OCI-LY3 (cell line): ENCODE measurements around the gene PITPNM1.
A peak's percentile ranks its signal among the peaks of the same experiment; 100 is the strongest.

Source experiments
- H2AFZ ChIP-seq: fragments of 200-600, 300-600 bp; shearing (Covaris generic); 2 replicates; pipeline ENCODE4 v1.6.0; 2014; ENCODE audit warnings: antibody characterized with exemption, low read depth, low read length
- H3K27ac ChIP-seq: fragments of 200-600, 300-600 bp; sonication (generic); 2 replicates; pipeline ENCODE4 v1.5.1; 2014; ENCODE audit warnings: mild to moderate bottlenecking, low read length, moderate library complexity, mixed read lengths
- H3K27me3 ChIP-seq: fragments of 200-600, 300-600 bp; sonication (generic); 2 replicates; pipeline ENCODE4 v1.6.1; 2014; ENCODE audit warnings: low read depth, low read length, mixed read lengths
- H3K36me3 ChIP-seq: fragments of 200-600, 300-600 bp; sonication (generic); replicated peaks from 2 replicates; pipeline ENCODE3; 2014; ENCODE audit warnings: low read depth, low read length, mixed read lengths
- H3K4me1 ChIP-seq: fragments of 300-600, 200-600 bp; sonication (generic); 2 replicates; pipeline ENCODE4 v1.6.1; 2014; ENCODE audit warnings: low read length, mixed read lengths
- H3K4me2 ChIP-seq: fragments of 200-600, 300-600 bp; sonication (generic); 2 replicates; pipeline ENCODE4 v1.6.1; 2014; ENCODE audit warnings: low read length, mixed read lengths
- H3K4me3 ChIP-seq: fragments of 300-600, 200-600 bp; sonication (generic); 2 replicates; pipeline ENCODE4 v1.5.1; 2014; ENCODE audit warnings: antibody characterized with exemption, mild to moderate bottlenecking, low read length, moderate library complexity
- H3K79me2 ChIP-seq: fragments of 300-600, 200-600 bp; shearing (Covaris generic); 2 replicates; pipeline ENCODE4 v1.6.1; 2014; ENCODE audit warnings: mild to moderate bottlenecking, low read length, mixed read lengths
- H3K9ac ChIP-seq: fragments of 300-600, 200-600 bp; shearing (Covaris generic); 2 replicates; pipeline ENCODE4 v1.6.0; 2014; ENCODE audit warnings: mild to moderate bottlenecking, low read length, moderate library complexity
- H3K9me3 ChIP-seq: fragments of 200-600, 300-600 bp; shearing (Covaris generic); 2 replicates; pipeline ENCODE4 v1.6.1; 2014; ENCODE audit warnings: low read length, mixed read lengths; ENCODE audit not compliant: insufficient read depth
- H4K20me1 ChIP-seq: fragments of 200-600, 300-600 bp; sonication (generic); 2 replicates; pipeline ENCODE4 v1.6.1; 2016; ENCODE audit warnings: low read length, mixed read lengths; ENCODE audit not compliant: insufficient read depth
- EZH2phosphoT487 ChIP-seq: fragments of 200-600 bp; shearing (Covaris generic); IDR thresholded peaks from 2 replicates; pipeline ENCODE4 v1.6.1; 2018; ENCODE audit warnings: antibody characterized with exemption, mixed run types, low read depth
- TF ChIP-seq, protein P1 (sequence below): fragments of 200-600, 300-600 bp; sonication (generic); IDR thresholded peaks from 2 replicates; pipeline ENCODE4 v1.5.1; 2014; ENCODE audit warnings: antibody characterized with exemption, low read length, low read depth

PITPNM1 gene

DNA sequence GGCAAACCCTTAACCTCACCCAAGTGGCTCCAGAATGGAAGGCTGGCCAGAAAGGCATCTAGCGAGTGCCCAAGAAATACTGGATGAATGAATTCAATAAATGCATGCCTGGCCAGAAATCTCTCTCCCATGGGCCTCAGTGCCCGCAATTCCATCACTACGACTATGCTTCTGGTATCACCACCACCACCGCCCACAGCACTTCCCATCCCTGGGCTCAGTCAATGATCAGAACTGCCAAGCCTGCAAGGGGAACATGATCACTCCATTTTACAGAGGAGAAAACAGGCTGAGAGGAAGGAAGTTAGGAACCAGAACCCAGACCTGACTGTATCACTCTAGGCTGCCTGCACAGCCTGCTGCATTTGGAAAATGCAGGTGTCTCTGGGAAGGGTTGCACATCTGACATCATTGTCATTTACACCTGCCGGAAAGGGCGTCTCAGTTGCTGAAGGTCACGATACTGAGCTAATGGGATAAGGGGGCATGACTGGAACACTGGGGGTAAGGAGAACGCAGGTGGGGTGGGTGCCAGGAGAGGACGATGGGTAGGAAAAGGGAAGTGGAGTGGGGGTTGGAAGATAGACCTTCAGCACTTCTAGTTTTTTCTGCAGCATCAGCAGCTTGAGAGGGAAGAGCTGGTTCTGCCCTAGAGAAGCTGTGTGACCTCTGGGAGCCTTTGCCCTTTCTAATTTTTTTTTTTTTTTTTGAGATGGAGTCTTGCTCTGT lies 55.9 kb downstream of the PITPNM1 start:
- no peak overlapping the region for H2AFZ ChIP-seq
- no peaks in the 10 kb centered on the region for H4K20me1 ChIP-seq
- H3K4me3 ChIP-seq = no peak overlapping the region
- 0 out of 2 replicates have a peak, but pooled peaks cover 2% of the 10 kb centered on the region for H3K27me3 ChIP-seq
- H3K36me3 ChIP-seq = no peaks in the 10 kb centered on the region
- peaks cover 35% of the 10 kb centered on the region for H3K4me1 ChIP-seq
- H3K4me2 ChIP-seq = no peak overlapping the region
- no peak overlapping the region for H3K27ac ChIP-seq
- TF ChIP-seq EZH2phosphoT487 = no peak
- TF ChIP-seq, protein P1, sequence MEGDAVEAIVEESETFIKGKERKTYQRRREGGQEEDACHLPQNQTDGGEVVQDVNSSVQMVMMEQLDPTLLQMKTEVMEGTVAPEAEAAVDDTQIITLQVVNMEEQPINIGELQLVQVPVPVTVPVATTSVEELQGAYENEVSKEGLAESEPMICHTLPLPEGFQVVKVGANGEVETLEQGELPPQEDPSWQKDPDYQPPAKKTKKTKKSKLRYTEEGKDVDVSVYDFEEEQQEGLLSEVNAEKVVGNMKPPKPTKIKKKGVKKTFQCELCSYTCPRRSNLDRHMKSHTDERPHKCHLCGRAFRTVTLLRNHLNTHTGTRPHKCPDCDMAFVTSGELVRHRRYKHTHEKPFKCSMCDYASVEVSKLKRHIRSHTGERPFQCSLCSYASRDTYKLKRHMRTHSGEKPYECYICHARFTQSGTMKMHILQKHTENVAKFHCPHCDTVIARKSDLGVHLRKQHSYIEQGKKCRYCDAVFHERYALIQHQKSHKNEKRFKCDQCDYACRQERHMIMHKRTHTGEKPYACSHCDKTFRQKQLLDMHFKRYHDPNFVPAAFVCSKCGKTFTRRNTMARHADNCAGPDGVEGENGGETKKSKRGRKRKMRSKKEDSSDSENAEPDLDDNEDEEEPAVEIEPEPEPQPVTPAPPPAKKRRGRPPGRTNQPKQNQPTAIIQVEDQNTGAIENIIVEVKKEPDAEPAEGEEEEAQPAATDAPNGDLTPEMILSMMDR = no peak
- H3K9me3 ChIP-seq = no peaks in the 10 kb centered on the region
- no peaks in the 10 kb centered on the region for H3K79me2 ChIP-seq
- H3K9ac ChIP-seq = no peak overlapping the region

DNA sequence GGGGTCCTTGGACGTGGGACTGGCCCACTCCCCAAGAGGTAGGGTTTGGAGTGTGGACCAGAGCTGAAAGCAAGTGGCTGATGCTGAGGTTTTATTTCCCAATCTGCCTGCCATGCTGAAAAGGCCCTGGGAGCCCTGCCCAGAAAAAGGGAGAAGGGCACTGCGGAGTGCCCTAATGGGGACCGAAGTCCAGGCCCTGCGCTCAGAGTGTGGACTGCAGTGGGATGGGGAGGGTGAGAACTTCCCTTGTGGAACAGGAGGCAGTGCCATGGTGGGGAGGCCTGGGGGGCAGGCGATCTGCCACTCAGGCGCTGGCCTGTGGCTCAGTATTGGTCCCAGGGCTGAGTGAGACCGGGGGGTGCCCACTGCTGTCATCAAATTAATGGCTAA lies 56.9 kb downstream of the PITPNM1 start:
- H4K20me1 ChIP-seq = no peaks in the 10 kb centered on the region
- no peak overlapping the region for H3K9ac ChIP-seq
- H3K4me1 ChIP-seq = peaks cover 39% of the 10 kb centered on the region
- TF ChIP-seq, protein P1 = no peak
- TF ChIP-seq EZH2phosphoT487 = no peak
- H3K79me2 ChIP-seq = no peaks in the 10 kb centered on the region
- H3K27me3 ChIP-seq = 0 out of 2 replicates have a peak, but pooled peaks cover 2% of the 10 kb centered on the region
- no peak overlapping the region for H3K27ac ChIP-seq
- no peak overlapping the region for H3K4me2 ChIP-seq
- no peaks in the 10 kb centered on the region for H3K9me3 ChIP-seq
- no peak overlapping the region for H3K4me3 ChIP-seq
- H3K36me3 ChIP-seq = no peaks in the 10 kb centered on the region
- no peak overlapping the region for H2AFZ ChIP-seq

DNA sequence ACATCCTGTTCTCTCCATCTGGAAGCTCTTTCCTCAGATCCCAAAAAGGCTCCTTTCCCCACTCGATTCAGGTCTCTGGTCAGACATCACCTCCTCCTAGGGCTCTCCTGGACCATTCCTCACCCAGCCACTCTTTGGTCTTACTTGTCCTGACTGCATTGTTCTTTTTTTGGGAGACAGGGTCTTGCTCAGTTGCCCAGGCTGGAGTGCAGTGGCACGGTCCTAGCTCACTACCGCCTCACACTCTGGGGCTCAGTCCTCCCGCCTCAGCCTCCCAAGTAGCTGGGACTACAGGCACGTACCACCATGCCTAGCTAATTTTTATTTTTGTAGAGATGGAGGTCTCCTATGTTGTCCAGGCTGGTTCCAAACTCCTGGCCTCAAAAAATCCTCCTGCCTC lies 59.6 kb downstream of the PITPNM1 start:
- TF ChIP-seq, protein P1 = no peak
- no peak for TF ChIP-seq EZH2phosphoT487
- peak overlapping the region; percentile 67 for H3K4me2 ChIP-seq
- no peak overlapping the region for H3K27ac ChIP-seq
- H3K4me3 ChIP-seq = 0 out of 2 replicates have a peak overlapping the region, but pooled peaks have one; percentile 76
- no peaks in the 10 kb centered on the region for H3K79me2 ChIP-seq
- peaks cover 44% of the 10 kb centered on the region for H3K4me1 ChIP-seq
- no peak overlapping the region for H2AFZ ChIP-seq
- H4K20me1 ChIP-seq = no peaks in the 10 kb centered on the region
- H3K9me3 ChIP-seq = no peaks in the 10 kb centered on the region
- H3K36me3 ChIP-seq = no peaks in the 10 kb centered on the region
- H3K27me3 ChIP-seq = 0 out of 2 replicates have a peak, but pooled peaks cover 2% of the 10 kb centered on the region
- H3K9ac ChIP-seq = no peak overlapping the region

DNA sequence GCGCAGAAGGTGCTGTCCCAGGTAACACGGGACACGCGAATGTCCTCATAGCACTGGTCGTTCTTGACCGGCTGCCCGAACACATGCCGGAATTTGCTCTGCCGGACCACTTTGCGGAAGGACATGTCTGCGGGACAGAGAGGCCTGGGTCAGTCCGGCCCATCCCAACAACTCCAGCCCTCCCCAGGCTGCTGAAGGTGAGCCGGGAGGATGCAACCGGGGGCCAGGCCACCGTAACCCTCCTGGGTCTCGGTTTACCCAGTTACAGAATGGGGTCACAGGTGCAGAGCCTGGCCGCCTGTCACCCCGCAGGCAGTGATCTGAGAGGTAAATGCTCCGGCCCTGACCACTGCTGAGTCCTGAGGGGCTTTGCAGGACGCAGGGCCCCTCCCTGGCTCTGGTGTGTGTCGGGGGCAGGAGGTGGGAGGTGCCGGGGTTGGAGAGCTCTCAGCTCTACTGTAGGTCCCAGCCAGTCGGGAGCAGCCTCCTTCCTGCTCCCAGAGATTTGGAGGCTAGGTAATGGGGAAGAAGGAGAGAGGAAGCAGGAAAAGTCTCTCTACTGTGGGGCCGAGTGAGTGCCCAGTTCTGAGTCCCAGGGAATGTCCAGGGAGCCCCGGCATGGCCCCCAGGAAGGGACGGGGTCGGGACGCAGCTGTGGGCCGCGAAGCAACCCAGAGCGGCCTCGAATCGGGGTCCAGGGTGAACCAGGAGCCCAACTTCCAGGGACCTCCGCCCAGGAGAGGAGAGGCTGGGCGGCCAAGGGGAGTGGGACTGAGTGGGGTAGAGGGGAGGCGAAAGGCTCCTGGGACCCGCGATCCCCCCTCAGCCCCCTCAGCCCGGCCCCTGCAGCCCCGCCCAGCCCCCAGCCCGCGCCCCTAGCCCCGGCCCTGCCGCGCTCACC lies 62.4 kb downstream of the PITPNM1 start:
- TF ChIP-seq, protein P1 = no peak
- TF ChIP-seq EZH2phosphoT487 = no peak
- peaks cover 16% of the 10 kb centered on the region for H3K79me2 ChIP-seq
- no peak overlapping the region for H2AFZ ChIP-seq
- peak overlapping the region; percentile 80 for H3K9ac ChIP-seq
- H4K20me1 ChIP-seq = no peaks in the 10 kb centered on the region
- peak overlapping the region; percentile 67 for H3K27ac ChIP-seq
- H3K4me2 ChIP-seq = peak overlapping the region; percentile 67
- peak overlapping the region; percentile 76 for H3K4me3 ChIP-seq
- H3K27me3 ChIP-seq = no peaks in the 10 kb centered on the region
- H3K9me3 ChIP-seq = no peaks in the 10 kb centered on the region
- H3K36me3 ChIP-seq = peaks cover 6% of the 10 kb centered on the region
- H3K4me1 ChIP-seq = peaks cover 60% of the 10 kb centered on the region
